SK-N-SH (cell line): Measurements from ENCODE around the gene WDR27. TPM values are rescaled to one million over a fixed set of nuclear protein-coding genes. Genes with fewer than 3 reads are reported as not detected.
A peak's percentile ranks its signal among the peaks of the same experiment; 100 is the strongest.

Experiments
- CTCF ChIA-PET: fragments of 300-600, 350-600 bp; formaldehyde crosslinking; extraction: SDS; loops from one replicate; lab custom pipeline; 2021; lab: Yijun Ruan, JAX
- POLR2A ChIA-PET: fragments of 350-600 bp; sonication (Branson Sonifier 250); formaldehyde crosslinking; extraction: SDS; loops from one replicate; lab custom pipeline; 2020; ENCODE audit warnings: antibody characterized with exemption, inconsistent platforms; lab: Yijun Ruan, JAX
- DNase-seq: peaks from one replicate; pipeline ENCODE4 v3.0.0; 2012
- H2AFZ ChIP-seq: fragments of 200-600 bp; sonication (generic); 2 replicates; pipeline ENCODE4 v1.8.1; 2016; ENCODE audit warnings: antibody characterized with exemption, mild to moderate bottlenecking, low read depth
- H3F3A ChIP-seq: fragments of 200-600 bp; sonication (generic); replicated peaks from 2 replicates; pipeline ENCODE3; 2016; ENCODE audit warnings: antibody characterized with exemption, mild to moderate bottlenecking; ENCODE audit not compliant: insufficient read depth
- H3K27ac ChIP-seq, 2 experiments: fragments of 200-500 bp in 1 of 2; fragments of 200-600 bp in 1 of 2; sonication (Bioruptor generic) in 1 of 2; sonication (generic), shearing (Covaris generic) in 1 of 2; 2 replicates each; pipeline versions ENCODE4 v1.5.1 to v1.6.1; 2014 to 2016; ENCODE audit warnings: low read depth in 2 of 2, inconsistent platforms in 1 of 2, low read length in 1 of 2, mild to moderate bottlenecking in 1 of 2, mixed read lengths in 1 of 2
- H3K27me3 ChIP-seq: fragments of 200-600 bp; sonication (generic), shearing (Covaris generic); 2 replicates; pipeline ENCODE4 v1.6.1; 2016; ENCODE audit warnings: mixed run types; ENCODE audit not compliant: insufficient read depth
- H3K36me3 ChIP-seq, 2 experiments: fragments of 200-500 bp in 1 of 2; fragments of 200-600 bp in 1 of 2; sonication (Bioruptor generic) in 1 of 2; sonication (generic) in 1 of 2; replicated peaks in 1 of 2; 2 replicates each; pipeline versions ENCODE3 to v1.5.1; 2014 to 2016; ENCODE audit warnings: low read length in 1 of 2, mild to moderate bottlenecking in 1 of 2; ENCODE audit not compliant: insufficient read depth in 2 of 2, control insufficient read depth in 1 of 2
- H3K4me1 ChIP-seq, 2 experiments: fragments of 200-500 bp in 1 of 2; fragments of 200-600 bp in 1 of 2; sonication (Bioruptor generic) in 1 of 2; sonication (generic), shearing (Covaris generic) in 1 of 2; 2 replicates each; pipeline versions ENCODE4 v1.5.1 to v1.6.1; 2014 to 2016; ENCODE audit warnings: low read depth in 1 of 2, low read length in 1 of 2, mixed run types in 1 of 2; ENCODE audit not compliant: insufficient read depth in 2 of 2, control insufficient read depth in 1 of 2
- H3K4me2 ChIP-seq: fragments of 200-600 bp; sonication (generic), shearing (Covaris generic); 2 replicates; pipeline ENCODE4 v1.6.1; 2017; ENCODE audit warnings: mixed run types
- H3K4me3 ChIP-seq, 2 experiments: fragments of 200-500 bp in 1 of 2; fragments of 200-600 bp in 1 of 2; sonication (Bioruptor generic) in 1 of 2; sonication (generic), shearing (Covaris generic) in 1 of 2; 2 replicates each; pipeline versions ENCODE4 v1.5.1 to v1.8.1; 2014 to 2016; ENCODE audit warnings: low read depth in 2 of 2, inconsistent platforms in 1 of 2, low read length in 1 of 2, mild to moderate bottlenecking in 1 of 2, mixed read lengths in 1 of 2, moderate library complexity in 1 of 2
- H3K79me2 ChIP-seq: fragments of 200-600 bp; sonication (generic); 2 replicates; pipeline ENCODE4 v1.8.1; 2017; ENCODE audit warnings: mild to moderate bottlenecking; ENCODE audit not compliant: insufficient read depth
- H3K9ac ChIP-seq: fragments of 200-600 bp; sonication (generic); 2 replicates; pipeline ENCODE4 v1.6.1; 2017; ENCODE audit warnings: mixed run types
- H3K9me2 ChIP-seq: fragments of 200-600 bp; sonication (generic); 2 replicates; pipeline ENCODE4 v1.6.1; 2017; ENCODE audit warnings: mixed run types
- H3K9me3 ChIP-seq: fragments of 200-600 bp; sonication (generic); 2 replicates; pipeline ENCODE4 v1.6.1; 2017; ENCODE audit warnings: mixed run types, mild to moderate bottlenecking, moderate library complexity
- H4K20me1 ChIP-seq: fragments of 200-600 bp; sonication (generic); 2 replicates; pipeline ENCODE4 v1.6.1; 2017; ENCODE audit warnings: mild to moderate bottlenecking, mixed run types; ENCODE audit not compliant: insufficient read depth
- CHD2 ChIP-seq: fragments of 150-350 bp; IDR thresholded peaks from 2 replicates; pipeline ENCODE4 v1.6.1; 2018; ENCODE audit warnings: low read length; ENCODE audit not compliant: partially characterized antibody
- ELF1 ChIP-seq: IDR thresholded peaks from 2 replicates; pipeline ENCODE4 v1.4.0; 2012
- EP300 ChIP-seq, 2 experiments: IDR thresholded peaks; 2 replicates each; pipeline versions ENCODE4 v1.4.0 to v1.6.1; 2012; ENCODE audit warnings: borderline replicate concordance in 1 of 2, low read depth in 1 of 2, low read length in 1 of 2
- FOSL2 ChIP-seq: IDR thresholded peaks from 2 replicates; pipeline ENCODE4 v1.4.0; 2012; ENCODE audit warnings: low read depth, mild to moderate bottlenecking, moderate library complexity, borderline replicate concordance
- GABPA ChIP-seq: IDR thresholded peaks from 2 replicates; pipeline ENCODE4 v1.4.0; 2012; ENCODE audit warnings: low read depth, mild to moderate bottlenecking
- IRF3 ChIP-seq: fragments of 150-350 bp; IDR thresholded peaks from 2 replicates; pipeline ENCODE4 v1.6.1; 2016; ENCODE audit warnings: mild to moderate bottlenecking, low read depth, low read length
- MEF2A ChIP-seq: IDR thresholded peaks from 2 replicates; pipeline ENCODE4 v1.4.0; 2012; ENCODE audit warnings: low read depth, borderline replicate concordance
- NFIC ChIP-seq: IDR thresholded peaks from 2 replicates; pipeline ENCODE4 v1.4.0; 2012; ENCODE audit warnings: borderline replicate concordance
- NRF1 ChIP-seq: IDR thresholded peaks from 2 replicates; pipeline ENCODE4 v1.6.1; 2012; ENCODE audit warnings: low read depth, mild to moderate bottlenecking, low read length
- POLR2AphosphoS5 ChIP-seq: IDR thresholded peaks from 2 replicates; pipeline ENCODE4 v1.6.1; 2012; ENCODE audit warnings: low read depth, low read length
- RCOR1 ChIP-seq: fragments of 150-350 bp; IDR thresholded peaks from 2 replicates; pipeline ENCODE4 v1.6.1; 2017; ENCODE audit warnings: antibody characterized with exemption, low read length
- REST ChIP-seq: IDR thresholded peaks from 2 replicates; pipeline ENCODE4 v1.6.1; 2012; ENCODE audit warnings: mild to moderate bottlenecking, low read depth, low read length, moderate library complexity
- RFX5 ChIP-seq: IDR thresholded peaks from 2 replicates; pipeline ENCODE4 v1.6.1; 2012; ENCODE audit warnings: mild to moderate bottlenecking, improper control_type of control experiment, low read length
- RXRA ChIP-seq: IDR thresholded peaks from 2 replicates; pipeline ENCODE4 v1.4.0; 2012; ENCODE audit warnings: low read depth, mild to moderate bottlenecking, borderline replicate concordance
- SIN3A ChIP-seq: IDR thresholded peaks from 2 replicates; pipeline ENCODE4 v1.6.1; 2012; ENCODE audit warnings: low read depth, mild to moderate bottlenecking, low read length, moderate library complexity, borderline replicate concordance
- TCF12 ChIP-seq: IDR thresholded peaks from 2 replicates; pipeline ENCODE4 v1.4.0; 2012
- TEAD4 ChIP-seq: IDR thresholded peaks from 2 replicates; pipeline ENCODE4 v1.4.0; 2012; ENCODE audit warnings: mild to moderate bottlenecking, borderline replicate concordance; ENCODE audit not compliant: insufficient read depth
- ZBTB33 ChIP-seq: IDR thresholded peaks from 2 replicates; pipeline ENCODE4 v1.4.0; 2012; ENCODE audit warnings: low read depth, borderline replicate concordance
- WGBS: methylation state at CpG from one replicate; pipeline ENCODE4 v1.1.6; 2017; ENCODE audit warnings: low lambda C conversion rate; 5-methylcytosine and 5-hydroxymethylcytosine counted together
- polyA plus RNA-seq, 3 experiments: library from polyadenylated mRNA; depleted of rRNA; stranded (reverse); fragments of >200 nt; gene quantifications; 2 replicates each; pipeline ENCODE4 v1.2.3, GENCODE V29; 2012

Gene WDR27
- polyA plus RNA-seq, 1 of the 3 experiments (the other 2 are of a cell fraction): 55.6 TPM

- H3K9me3 ChIP-seq: peaks cover 6% of the 10 kb centered on the region; the same call in 1 of the 2 replicates
- no peak overlapping the region for H2AFZ ChIP-seq
- TF ChIP-seq ZBTB33 (no peak), REST (no peak), SIN3A (no peak), NFIC (no peak), RCOR1 (no peak), TCF12 (no peak), CHD2 (no peak)
- no peaks in the 10 kb centered on the region for H3K79me2 ChIP-seq
- H3K4me1 ChIP-seq: peaks cover 0 to 33% of the 10 kb centered on the region in 2 experiments; a peak in 1 of 4 replicates
- H4K20me1 ChIP-seq: no peaks in the 10 kb centered on the region
- no peaks in the 10 kb centered on the region for H3K36me3 ChIP-seq
- 97% methylated on average over 5 of the region's 7 CpGs for WGBS
- no peak overlapping the region for H3K9ac ChIP-seq
- H3K27me3 ChIP-seq: no peaks in the 10 kb centered on the region
- POLR2A ChIA-PET: no interaction called here
- H3K4me2 ChIP-seq: no peak overlapping the region
- H3K27ac ChIP-seq: peak overlapping the region in 1 of 2 experiments; percentile 69; a peak in 2 of 4 replicates
- no peak overlapping the region for H3K4me3 ChIP-seq
- CTCF ChIA-PET: interaction anchor here (0.7 kb wide), 1 partner anchor 20 kb away, joined by 3 read pairs; no protein-coding TSS in a partner anchor
- no peak for DNase-seq
- H3F3A ChIP-seq: no peaks in the 10 kb centered on the region
- H3K9me2 ChIP-seq: no peaks in the 10 kb centered on the region
Measured at GRCh38 chr6:169499848-169500247, 202.0 kb downstream of the WDR27 start.

- H4K20me1 ChIP-seq: no peaks in the 10 kb centered on the region
- H3F3A ChIP-seq: no peaks in the 10 kb centered on the region
- H3K9ac ChIP-seq: no peak overlapping the region
- peak; percentile 31 for DNase-seq
- H2AFZ ChIP-seq: no peak overlapping the region
- H3K9me3 ChIP-seq: peaks cover 6% of the 10 kb centered on the region; the same call in 1 of the 2 replicates
- H3K27me3 ChIP-seq: no peaks in the 10 kb centered on the region
- 74% methylated on average over 13 of the region's 15 CpGs for WGBS
- no peaks in the 10 kb centered on the region for H3K79me2 ChIP-seq
- H3K9me2 ChIP-seq: no peaks in the 10 kb centered on the region
- POLR2A ChIA-PET: no interaction called here
- CTCF ChIA-PET: no interaction called here
- peak overlapping the region in 1 of 2 experiments; percentile 69; a peak in 2 of 4 replicates for H3K27ac ChIP-seq
- H3K4me1 ChIP-seq: peaks cover 0 to 33% of the 10 kb centered on the region in 2 experiments; a peak in 1 of 4 replicates
- H3K4me3 ChIP-seq: no peak overlapping the region
- no peak overlapping the region for H3K4me2 ChIP-seq
- no peaks in the 10 kb centered on the region for H3K36me3 ChIP-seq
- TF ChIP-seq ZBTB33 (no peak), POLR2AphosphoS5 (no peak), IRF3 (no peak), RFX5 (no peak), RCOR1 (no peak), GABPA (no peak), MEF2A (no peak), RXRA (no peak), ELF1 (no peak), TEAD4 (no peak), CHD2 (no peak), NRF1 (no peak), EP300 (IDR thresholded peaks at IDR 0.05; ENCODE audit: borderline replicate concordance in 1 of 2, low read depth in 1 of 2, low read length in 1 of 2) (no peak), TCF12 (no peak), FOSL2 (no peak)
Measured at GRCh38 chr6:169498916-169499513, 202.8 kb downstream of the WDR27 start.
